HG03457 (cell line): Measurements from ENCODE around the gene TGFA.

Experiments used
- ATAC-seq: cut with Tn5 transposase; IDR thresholded peaks from one replicate; pipeline ENCODE4 v1.9.1; 2021; ENCODE audit warnings: moderate number of reproducible peaks; ENCODE audit not compliant: unreplicated experiment

The TGFA gene

DNA sequence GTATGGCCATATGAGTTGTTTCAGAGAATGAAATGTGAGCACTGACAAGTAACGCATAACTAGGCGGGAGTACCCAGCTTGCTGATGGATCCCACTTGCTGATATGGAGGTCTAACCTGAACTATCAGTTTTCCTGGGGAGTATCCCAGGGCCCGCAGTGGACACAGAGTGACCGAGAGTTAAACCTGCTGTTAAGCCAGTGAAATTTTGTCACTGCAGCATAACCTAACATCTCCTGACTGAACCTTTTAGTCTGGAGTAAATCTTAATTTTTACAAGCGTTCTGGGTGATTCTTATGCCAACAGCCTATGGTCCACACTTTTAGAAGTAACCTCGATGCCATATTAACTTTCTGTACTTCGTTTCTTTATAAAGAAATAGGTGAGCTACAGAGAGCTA lies 54.4 kb downstream of the TGFA start:
- ATAC-seq: no peak

DNA sequence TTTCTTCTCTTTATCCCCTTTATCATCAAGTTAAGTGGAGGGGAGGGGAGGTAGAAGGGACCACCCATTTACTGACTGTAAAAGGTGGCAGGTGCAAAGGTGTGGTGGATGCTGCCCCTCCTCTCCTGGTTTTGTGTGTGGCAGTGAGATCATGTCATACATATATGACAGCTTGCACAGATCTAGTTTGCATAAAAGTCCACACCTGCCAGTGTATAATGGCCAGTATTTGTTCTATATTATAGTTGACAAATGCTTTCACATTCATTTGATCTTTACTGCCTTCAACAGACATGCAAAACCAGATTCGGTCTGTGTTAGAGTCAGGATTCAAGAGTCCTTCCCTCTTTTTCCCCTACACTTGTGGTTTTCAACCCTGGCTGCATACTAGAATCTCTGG lies 55.1 kb downstream of the TGFA start:
- ATAC-seq: no peak

DNA sequence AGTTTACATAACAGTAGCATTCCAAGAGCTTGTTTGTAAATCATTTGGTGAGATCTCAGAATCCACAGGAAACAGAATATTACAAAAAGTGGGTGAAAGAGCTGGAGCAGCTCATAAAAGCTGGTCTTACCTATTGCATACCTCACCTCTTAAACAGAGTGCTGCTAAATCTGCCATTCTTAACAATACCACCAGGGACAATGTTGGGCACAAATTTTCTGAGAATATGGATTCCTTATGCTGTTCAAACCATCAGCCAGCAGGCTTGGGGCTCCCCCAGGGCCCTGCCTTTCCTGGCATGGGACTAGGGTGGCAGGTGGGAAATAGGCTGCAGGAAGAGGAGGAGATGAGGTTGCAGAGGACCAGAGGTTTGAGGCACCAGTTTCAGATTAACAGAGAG lies 55.6 kb downstream of the TGFA start:
- ATAC-seq: no peak

DNA sequence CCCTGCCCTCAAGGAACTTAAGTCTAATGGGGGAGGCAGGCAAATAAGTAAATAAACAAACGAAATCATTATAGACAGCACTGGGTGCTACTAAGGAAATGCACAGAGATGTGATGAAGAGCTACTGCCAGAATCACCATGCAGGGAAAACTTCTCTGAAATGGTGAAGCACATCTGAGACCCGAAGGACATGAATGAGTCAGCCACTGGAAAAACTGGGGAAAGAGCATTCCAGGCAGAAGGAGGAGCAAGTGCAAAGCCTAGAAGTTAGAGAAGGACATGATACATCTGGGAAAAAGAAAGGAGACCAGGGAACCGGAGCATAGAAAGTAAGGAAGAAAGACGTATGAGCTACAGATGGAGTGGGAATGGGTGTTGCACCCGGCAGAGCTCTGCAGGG lies 56.8 kb downstream of the TGFA start:
- no peak for ATAC-seq

DNA sequence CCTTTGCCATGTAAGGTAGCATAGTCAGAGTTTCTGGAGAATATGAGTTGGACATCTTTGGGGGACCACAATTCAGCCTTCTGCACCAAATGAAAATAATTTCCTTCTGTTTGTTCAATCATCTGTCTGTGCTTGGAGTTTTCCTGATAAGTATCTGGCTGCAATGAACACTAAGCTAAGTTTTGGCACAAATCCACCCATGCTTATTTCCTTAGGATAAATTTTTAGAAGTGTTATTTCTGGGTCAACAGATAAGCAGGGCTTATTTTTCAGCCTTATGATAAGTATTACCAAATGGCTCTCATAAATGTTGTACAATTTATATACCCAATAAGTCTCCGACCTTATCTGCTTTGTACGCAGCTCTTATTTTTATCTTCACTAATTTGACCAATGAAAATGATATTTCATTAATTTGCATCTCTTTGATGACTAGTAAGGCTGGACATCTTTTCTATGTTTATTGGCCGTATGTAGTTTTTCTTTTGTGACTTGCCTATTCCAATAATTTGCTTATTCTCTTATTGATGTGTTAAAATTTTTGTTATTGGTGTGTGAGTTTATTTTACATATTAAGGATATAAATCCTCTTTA lies 59.2 kb downstream of the TGFA start:
- no peak for ATAC-seq

DNA sequence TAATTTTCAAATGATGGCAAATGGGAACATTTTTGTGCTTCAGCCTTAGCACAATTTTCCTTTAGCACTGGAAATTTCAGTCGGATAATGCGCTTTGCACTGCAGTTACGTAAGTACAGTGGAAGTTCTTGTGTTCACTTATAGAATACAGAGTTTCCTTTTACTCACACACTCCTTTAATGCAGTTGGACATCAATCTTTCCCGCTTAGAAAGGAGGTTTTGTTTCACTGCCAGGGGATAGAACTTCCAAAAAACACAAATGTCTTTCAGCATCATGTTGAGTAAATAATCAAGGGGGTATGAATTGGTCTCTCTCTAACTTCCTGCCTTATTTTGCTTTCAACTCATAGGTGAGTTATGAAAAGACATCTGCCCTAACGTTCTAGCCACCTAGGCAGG lies 63.2 kb downstream of the TGFA start:
- no peak for ATAC-seq

DNA sequence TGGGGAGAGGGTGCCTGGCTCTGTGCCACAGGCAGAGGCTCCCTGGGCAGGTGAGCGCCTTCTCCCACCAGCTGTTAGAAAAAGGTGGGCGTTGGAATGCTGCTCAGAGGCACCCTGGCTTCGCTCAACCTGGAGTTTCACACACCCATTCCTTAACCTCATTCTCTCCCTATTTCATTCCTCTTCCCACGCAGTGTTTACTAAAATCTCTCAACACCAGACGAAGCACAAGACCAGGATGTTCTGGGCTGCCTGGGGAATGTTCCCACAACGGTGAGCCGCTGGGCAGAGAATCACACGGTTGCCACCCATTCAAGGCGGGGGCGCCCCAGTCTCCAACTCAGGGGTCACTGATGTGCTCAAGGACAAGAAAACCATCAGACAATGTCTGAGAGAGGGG lies 64.5 kb downstream of the TGFA start:
- no peak for ATAC-seq

DNA sequence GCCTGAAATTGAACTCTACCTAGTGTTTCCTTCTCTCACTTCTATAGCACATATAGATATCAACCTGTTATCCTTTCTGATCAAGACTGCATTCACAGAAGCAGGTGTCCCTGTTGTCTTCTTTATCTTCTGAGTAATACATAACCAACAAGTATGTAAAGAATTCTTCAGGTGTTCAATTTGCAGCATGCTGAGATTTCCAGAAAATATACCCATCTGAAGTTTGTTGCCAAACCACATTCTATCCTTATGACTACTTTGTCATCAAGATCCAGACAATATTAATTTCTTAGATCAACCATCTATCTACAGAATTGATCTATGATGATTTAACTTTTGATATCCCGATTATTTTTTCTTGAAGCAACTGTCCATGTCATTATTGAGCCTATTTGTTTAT lies 69.5 kb downstream of the TGFA start:
- no peak for ATAC-seq

DNA sequence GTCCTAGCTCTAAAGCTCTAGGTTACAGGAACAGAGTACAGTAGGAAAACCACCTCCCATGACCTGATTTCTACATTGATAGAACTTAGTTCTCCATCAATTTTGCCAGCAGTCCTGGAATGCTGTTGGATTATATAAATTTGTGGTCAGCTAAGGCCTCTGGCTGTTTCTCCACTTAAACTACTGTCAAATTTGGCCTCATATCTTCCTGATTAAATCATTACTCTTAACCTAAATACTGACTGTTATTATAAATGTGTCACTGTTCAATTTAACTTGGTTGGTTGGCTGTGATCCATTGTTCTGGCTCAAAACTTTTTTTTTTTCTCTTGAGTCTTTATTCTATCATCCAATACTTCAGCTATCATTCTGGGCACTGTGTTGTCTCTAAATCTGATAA lies 71.2 kb downstream of the TGFA start:
- no peak for ATAC-seq

DNA sequence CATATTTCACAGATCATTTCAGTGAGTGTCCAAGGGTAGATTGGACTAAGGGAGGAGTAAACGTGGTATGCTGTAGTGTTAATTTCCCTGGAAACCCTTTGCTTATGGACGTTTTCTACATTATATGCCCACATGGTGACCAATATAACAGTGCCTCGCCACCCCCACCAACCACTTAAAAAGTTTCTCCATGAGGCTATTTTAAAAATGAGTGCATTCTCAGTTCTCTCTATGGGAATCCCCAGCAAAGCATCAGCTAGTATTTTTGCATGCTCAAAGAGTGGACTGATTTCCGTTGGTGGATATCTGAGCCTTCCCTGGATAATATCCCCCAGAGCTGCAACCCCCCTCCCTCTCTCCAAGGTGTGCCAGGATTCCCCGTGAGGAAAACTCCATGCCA lies 73.2 kb downstream of the TGFA start:
- ATAC-seq: no peak

DNA sequence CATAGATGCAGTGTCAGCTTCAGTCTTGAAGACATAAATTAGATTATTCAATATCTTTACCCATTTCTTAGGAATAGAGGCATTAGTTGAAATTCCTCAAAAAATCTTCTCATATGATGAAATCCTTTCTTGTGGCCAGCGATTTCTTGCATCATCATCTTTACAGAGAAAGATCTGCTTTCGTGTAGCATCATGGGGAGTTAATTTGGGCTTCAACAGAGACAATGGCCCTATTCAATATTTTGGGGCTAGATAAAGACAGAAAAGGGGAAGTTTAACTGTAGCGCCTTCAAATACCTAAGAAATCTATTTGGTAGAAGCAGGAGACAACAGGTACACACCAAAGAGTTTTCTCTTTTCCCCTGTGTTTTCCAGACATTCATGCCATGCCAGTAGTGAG lies 73.8 kb downstream of the TGFA start:
- ATAC-seq: no peak

DNA sequence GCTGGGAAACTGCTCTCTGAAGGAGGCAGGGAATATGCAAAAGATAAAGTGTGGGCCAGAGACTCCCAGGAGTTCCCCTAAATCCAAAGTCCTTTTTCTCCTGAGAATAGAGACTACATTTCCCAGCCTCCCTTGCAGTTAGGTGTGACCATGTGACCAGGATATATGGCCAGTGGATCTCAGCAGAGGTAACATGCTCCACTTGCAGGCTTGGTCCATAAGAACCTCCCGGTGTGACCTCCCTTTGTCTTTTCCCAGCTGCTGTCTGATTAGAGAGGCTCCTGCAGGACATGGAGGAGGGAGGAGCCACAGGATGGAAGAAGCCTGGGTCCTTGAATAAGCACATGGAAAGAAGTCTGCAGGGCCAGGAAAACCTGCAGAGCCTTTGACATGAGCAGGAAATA lies 76.2 kb downstream of the TGFA start:
- no peak for ATAC-seq

DNA sequence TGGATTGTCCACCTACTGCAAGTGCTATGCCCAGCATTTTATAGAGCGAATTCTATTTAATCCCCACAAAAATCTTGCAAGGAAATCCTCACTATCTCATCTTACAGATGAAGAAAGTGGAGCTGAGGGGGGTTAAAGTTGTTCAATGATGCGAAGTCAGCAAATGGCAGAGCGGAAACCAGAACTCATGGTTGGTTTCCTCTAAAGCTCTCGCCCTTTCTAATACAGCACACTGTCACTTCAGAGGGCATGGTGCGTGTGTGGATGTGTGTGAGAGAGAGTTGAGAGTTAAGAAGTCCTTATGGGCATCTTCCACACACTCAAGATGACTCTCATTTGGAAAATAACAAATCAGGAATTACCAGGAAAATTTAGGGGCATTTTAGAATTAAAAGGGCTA lies 78.4 kb downstream of the TGFA start:
- no peak for ATAC-seq

DNA sequence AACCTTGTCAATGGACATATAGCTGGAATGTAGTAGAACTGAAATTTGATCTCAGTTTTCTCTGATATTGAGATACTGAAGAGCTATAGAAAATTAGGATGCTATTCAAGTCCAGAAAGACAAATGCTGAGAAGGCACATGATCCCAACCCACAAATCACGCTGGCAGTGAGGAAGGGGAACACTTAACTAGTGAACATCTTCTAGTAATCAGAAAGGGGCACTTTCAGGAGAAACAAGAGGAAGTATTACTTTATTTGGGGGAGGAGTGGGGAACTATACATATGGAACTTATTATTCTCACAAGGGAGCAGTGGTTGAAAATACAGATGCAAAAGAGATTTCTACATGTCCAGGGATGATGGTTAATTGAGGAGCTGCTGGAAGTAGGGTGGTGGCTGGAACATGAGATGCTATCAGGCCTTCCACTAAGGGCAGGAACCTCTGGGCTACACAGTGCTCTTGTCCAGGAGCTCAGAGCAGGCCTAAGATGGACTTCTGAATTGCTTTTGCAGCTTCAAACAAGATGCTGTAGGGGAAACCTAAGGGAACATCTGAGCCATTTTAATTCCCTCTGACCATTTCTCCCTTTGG lies 79.3 kb downstream of the TGFA start:
- ATAC-seq: no peak

DNA sequence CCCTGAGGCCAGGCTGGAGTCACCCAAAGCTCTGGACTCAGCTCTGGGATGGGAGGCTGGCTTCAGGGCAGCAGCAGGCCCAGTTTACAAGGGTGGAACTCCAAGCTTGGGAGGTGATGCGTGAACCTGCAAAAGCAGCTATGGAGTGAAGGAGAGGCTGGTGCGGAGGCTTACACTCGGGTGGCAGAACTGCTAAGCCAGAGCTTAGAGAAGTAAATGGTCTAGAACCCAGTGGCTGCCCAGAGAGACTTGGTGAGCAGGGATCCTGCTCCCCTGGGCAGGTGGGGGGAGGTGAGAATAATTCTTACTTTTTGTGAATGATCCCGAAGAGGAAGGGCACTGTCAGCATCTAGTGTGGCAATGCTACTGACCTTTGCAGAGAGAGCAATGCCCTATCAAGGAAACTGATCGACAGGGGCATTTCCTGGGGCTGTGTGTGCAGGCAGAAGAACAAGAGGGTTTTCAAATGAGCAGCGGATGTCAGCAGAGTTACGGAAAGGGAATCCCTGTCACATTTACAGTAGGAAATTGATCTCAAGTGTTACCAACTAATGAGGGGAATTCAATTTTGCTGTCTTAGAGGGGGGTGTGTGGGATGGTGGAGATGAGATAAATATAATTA lies 80.4 kb downstream of the TGFA start:
- no peak for ATAC-seq

DNA sequence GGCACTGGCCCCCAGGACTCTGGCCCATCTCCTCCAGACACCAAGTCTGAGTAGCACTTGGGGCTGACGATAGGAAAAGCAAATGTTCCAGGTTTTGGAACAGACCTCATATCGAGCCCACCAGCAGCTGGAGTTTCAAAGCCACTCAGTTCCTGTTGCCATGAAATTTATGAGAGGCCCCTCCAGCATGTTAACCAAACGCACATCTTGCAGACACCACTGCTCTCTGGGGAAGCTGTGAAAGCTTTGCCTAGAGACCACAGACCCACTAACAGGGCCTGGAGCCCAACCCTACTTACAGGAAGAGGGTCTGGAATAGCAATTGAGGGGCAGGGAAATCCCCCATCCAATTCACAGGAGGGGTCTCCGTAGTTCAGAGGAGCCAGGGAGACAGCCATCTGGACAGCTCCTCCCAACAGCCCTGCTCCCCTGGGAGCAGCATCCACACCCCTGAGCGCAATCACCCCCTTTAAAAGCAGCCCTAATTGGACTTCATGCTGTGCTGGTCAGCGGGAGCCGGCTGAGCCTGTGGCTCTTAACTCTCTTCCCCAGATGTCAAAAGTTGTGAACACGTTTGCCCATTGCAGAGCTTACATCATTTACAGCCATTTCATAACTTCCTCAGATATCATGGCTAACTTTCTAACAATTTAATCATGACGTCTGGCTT lies 81.3 kb downstream of the TGFA start:
- no peak for ATAC-seq

DNA sequence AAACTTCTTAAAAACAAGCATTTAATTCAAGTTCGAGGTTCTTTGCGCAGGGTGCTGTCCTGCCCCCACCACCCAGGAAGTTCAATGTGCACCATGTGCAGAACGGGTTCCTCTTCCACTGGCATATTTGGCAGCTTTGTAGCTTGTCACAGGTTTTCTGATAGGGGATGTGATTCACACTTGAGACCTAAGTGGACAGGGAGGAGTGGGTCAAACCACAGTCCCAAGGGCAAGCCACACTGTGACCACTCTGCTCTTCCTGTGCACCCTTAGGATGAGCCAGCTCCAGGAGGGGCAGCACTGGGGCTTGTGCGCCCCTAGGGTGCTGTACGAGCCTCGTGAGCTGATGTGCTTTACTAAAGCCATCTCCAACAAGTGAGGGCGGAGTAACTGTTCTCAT lies 82.5 kb downstream of the TGFA start:
- ATAC-seq: no peak

DNA sequence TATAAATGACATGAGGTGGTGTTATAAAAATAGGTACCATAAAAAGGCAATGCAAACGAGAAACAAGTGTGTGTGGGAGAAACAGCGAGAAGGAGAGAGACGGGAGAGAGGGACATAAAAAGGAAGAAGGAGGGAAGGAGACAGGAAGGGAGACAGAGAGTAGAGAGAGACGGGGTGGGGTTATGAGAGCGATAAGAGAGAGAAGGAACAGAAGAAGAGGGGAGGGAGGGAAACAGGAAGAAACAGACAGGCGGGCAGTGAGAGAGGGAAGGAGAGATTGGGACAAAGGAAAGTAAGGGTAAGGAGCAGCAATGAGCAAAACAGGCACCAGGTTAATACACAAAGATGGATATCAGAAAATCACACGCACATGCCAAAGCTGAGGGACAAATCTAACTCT lies 83.7 kb downstream of the TGFA start:
- no peak for ATAC-seq

DNA sequence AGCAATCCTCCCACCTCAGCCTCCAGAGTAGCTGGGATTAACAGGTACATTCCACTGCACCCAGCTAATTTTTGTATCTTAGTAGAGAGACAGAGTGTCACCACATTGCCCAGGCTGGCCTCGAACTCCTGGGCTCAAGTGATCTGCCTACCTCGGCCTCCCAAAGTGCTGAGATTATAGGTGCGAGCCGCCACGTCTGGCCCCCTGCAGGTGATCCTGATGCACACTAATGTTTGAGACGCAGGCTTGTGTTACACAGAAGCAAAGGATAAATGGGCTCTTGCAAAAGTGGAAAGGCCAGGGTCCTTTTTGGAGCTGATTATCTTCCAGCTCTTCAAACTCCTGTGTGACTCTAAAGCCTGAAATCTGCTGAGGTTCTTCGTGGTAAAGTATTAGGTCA lies 84.2 kb downstream of the TGFA start:
- ATAC-seq: no peak

DNA sequence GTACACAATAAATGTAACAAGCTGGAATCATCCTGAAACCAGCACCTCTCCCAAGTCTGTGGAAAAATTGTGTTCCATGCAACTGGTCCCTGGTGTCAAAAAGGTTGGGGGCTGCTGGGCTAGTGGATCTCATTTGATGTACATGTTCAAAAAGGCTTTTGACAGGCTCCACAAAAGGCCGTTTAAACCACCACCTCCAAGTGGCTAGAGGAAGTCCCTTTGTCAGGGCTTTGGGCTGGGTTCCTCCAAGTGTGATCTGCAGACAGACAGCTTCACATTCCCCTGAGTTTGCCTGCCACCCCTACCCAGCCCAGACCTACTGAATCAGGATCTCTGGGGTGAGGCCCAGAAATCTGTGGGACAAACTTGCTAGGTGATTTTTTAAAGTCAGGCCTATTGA lies 84.7 kb downstream of the TGFA start:
- ATAC-seq: no peak

DNA sequence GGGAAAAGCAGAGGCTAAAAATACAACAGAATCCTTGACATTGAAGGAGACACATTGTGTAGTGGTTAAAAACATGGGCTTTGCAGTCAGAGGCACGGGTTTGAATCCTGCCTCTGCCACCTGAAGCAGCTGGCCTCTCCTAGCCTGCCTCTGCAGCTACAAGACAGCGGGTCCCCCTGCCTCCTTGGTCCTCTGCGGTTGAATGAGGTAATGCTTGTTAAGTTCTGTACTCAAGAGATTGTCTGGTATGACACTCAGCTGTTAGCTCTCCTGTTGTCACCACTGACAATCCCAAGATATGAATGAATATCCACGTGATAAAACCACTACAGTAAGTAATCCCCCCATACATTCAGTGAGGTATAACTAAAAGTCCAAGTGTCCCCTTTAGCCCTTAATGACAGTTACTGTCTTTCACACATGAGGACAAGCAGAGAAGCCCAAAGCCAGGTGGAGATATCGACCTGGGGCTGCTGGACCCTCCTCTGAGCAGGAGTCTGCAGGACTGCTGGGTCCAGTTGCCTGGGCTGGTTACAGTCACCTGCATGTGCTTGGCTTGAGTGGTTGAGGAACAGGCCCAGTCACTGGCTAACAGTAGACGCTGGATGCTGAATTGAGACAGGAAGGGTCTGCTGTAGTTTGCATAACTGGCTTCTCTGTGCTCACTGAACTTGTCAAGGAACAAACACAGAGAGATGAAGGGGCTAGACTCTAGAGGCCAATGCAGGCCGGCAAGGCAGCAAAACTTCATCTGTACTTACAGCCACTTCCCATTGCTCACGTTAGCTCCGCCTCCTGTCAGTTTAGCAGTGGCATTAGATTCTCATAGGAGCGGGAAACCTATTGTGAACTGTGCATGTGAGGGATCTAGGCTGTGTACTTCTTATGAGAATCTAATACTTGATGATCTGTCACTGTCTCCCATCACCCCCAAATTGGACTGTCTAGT lies 85.5 kb downstream of the TGFA start:
- ATAC-seq: no peak
